ENCODE results near the gene HAPLN2. TPM values are rescaled to one million over a fixed set of nuclear protein-coding genes. Genes with fewer than 3 reads are reported as not detected.

The HAPLN2 gene
- total and polyA plus RNA-seq, 2 of the 8 experiments (the other 6 are each of a cell fraction or from before 2014, with no cell fraction given) = 0.19 to 0.51 TPM

- peak overlapping the region; percentile 92; the same call in 1 of the 2 replicates for H2BK12ac ChIP-seq (ENCODE audit: low read depth, low read length)
- peaks cover 20% of the 10 kb centered on the region; the same call in 1 of the 2 replicates for H3K23me2 ChIP-seq (ENCODE audit: low read depth, low read length)
- peak overlapping the region; percentile 91 for H3K4ac ChIP-seq (replicated peaks; ENCODE audit: insufficient read length, low read depth, low read length)
- peaks cover 0 to 9% (median 2%) of the 10 kb centered on the region in 4 experiments; a peak in 5 of 7 replicates for H3K4me1 ChIP-seq (replicated peaks in 1 of 4; ENCODE audit: control insufficient read depth in 3 of 4, insufficient read depth in 4 of 4, low read length in 3 of 4)
- no peak overlapping the region for H2AK5ac ChIP-seq (ENCODE audit: low read depth, low read length)
- H3K27me3 ChIP-seq (replicated peaks in 1 of 4; ENCODE audit: control insufficient read depth in 3 of 4, extremely low read depth in 1 of 4, insufficient read depth in 3 of 4, low read length in 3 of 4) = peaks cover 31 to 60% (median 45%) of the 10 kb centered on the region in 4 experiments
- peak overlapping the region; percentile 20; the same call in 1 of the 2 replicates for H2AFZ ChIP-seq (ENCODE audit: low read length)
- H2BK5ac ChIP-seq (ENCODE audit: low read depth, low read length) = peak overlapping the region; percentile 39; the same call in 1 of the 2 replicates
- peak overlapping the region; percentile 5 for H4K91ac ChIP-seq (replicated peaks; ENCODE audit: insufficient read length, low read length)
- DNase-seq (ENCODE audit: low read depth in 1 of 2, low spot score in 2 of 2) (peak in 1 of 2 experiments; percentile 87), FAIRE-seq (no peak)
- peak overlapping the region; percentile 33 to 71 (median 48) for H3K4me3 ChIP-seq (ENCODE audit: extremely low read depth in 1 of 4, insufficient read depth in 2 of 4, low read depth in 3 of 4, low read length in 4 of 4)
- no peak overlapping the region for H4K5ac ChIP-seq (ENCODE audit: insufficient read length, low read depth, low read length)
- 3% methylated on average over 73 of the region's 87 CpGs; no CpG with 5 or more reads in 1 of the 2 experiments for WGBS, 2 experiments (ENCODE audit: extremely low coverage in 1 of 2, insufficient coverage in 1 of 2, insufficient read length in 1 of 2, insufficient replicate concordance in 2 of 2, low coverage in 1 of 2, low lambda C conversion rate in 2 of 2, missing lambda C conversion rate in 1 of 2)
- H2BK15ac ChIP-seq (ENCODE audit: low read length) = peak overlapping the region; percentile 65; the same call in 1 of the 2 replicates
- H3K9ac ChIP-seq (replicated peaks in 1 of 4; ENCODE audit: extremely low read depth in 1 of 4, low read depth in 3 of 4, low read length in 3 of 4) = peak overlapping the region in 1 of 4 experiments; percentile 14; a peak in 2 of 7 replicates
- ChIA-PET POLR2A (ENCODE audit: partially characterized antibody) (interaction anchor here (0.6 to 5.8 kb wide), 18 partner anchors 16 to 167 kb away, joined by 3 to 46 read pairs (median 4); partner anchors contain the start of genes BCAN, NAXE and NES), CTCF (ENCODE audit: partially characterized antibody) (interaction anchor here (0.6 to 43.0 kb wide), 33 partner anchors 11 to 301 kb away, joined by 3 to 868 read pairs (median 4); partner anchors contain the start of genes BCAN, CRABP2, GPATCH4 and ISG20L2)
- peaks cover 0 to 1% of the 10 kb centered on the region in 2 experiments for H4K20me1 ChIP-seq (replicated peaks in 1 of 2; ENCODE audit: control insufficient read depth in 1 of 2, insufficient read depth in 2 of 2, low read length in 2 of 2)
- H3K9me3 ChIP-seq (ENCODE audit: insufficient read depth in 2 of 2, low read depth in 1 of 2, low read length in 1 of 2) = no peaks in the 10 kb centered on the region
- no peaks in the 10 kb centered on the region for H3K79me1 ChIP-seq (ENCODE audit: low read depth, low read length)
- 0 out of 2 replicates have a peak overlapping the region, but pooled peaks have one; percentile 18 for H2BK20ac ChIP-seq (ENCODE audit: low read length)
- no peak overlapping the region for H3K14ac ChIP-seq (ENCODE audit: insufficient read length)
- no peak overlapping the region for H3K23ac ChIP-seq (ENCODE audit: insufficient read length)
- peak overlapping the region; percentile 84 for H4K8ac ChIP-seq (ENCODE audit: extremely low read depth, insufficient read depth, low read length)
- no peak overlapping the region for H2BK120ac ChIP-seq (replicated peaks; ENCODE audit: low read depth, low read length)
- H3K4me2 ChIP-seq (ENCODE audit: insufficient read depth in 1 of 2, low read depth in 2 of 2, low read length in 2 of 2) = peak overlapping the region; percentile 81 to 99
- no peaks in the 10 kb centered on the region for H3K79me2 ChIP-seq (ENCODE audit: control insufficient read depth in 1 of 2, insufficient read depth in 2 of 2, low read length in 2 of 2)
- no peak overlapping the region for H3K56ac ChIP-seq (replicated peaks; ENCODE audit: insufficient read length, low read depth, low read length)
- H3K27ac ChIP-seq (ENCODE audit: low read depth, low read length) = no peak overlapping the region
- no peaks in the 10 kb centered on the region; a peak in 1 of 8 replicates for H3K36me3 ChIP-seq (ENCODE audit: control insufficient read depth in 2 of 4, insufficient read depth in 4 of 4, low read length in 3 of 4)
- peak overlapping the region; percentile 78 for H3K18ac ChIP-seq (ENCODE audit: extremely low read depth, low read length)
- TF ChIP-seq BRCA1 (IDR thresholded peaks at IDR 0.05; ENCODE audit: low read depth, low read length) (no peak), USF2 (IDR thresholded peaks at IDR 0.05; ENCODE audit: low read length) (no peak), RNF2 (IDR thresholded peaks at IDR 0.05; ENCODE audit: borderline replicate concordance, low read depth, low read length, missing control alignments, poor library complexity, severe bottlenecking) (peak; percentile 55), SUZ12 (IDR thresholded peaks at IDR 0.05; ENCODE audit: low read length) (peak; percentile 85), SRF (IDR thresholded peaks at IDR 0.05; ENCODE audit: low read depth, low read length) (peak; percentile 56; the same call in 1 of the 2 replicates)
Observed at GRCh38 chr1:156623946-156624813, 5.0 kb downstream of the HAPLN2 start.

Measured in H1 (cell line).